B cell (primary cell): ENCODE data around the gene HEPACAM2. TPM values are rescaled to one million over a fixed set of nuclear protein-coding genes. Genes with fewer than 3 reads are reported as not detected.

ENCODE experiments used
- ATAC-seq: fragments of 200-7000 bp; cut with Tn5 transposase; one replicate; pipeline ENCODE4 v1.10.0; 2021; ENCODE audit warnings: low read depth, mild to moderate bottlenecking, moderate number of reproducible peaks, moderate library complexity
- CTCF ChIA-PET: fragments of 350-600 bp; sonication (Branson Sonifier 250); formaldehyde crosslinking; loops from one replicate; lab custom pipeline; 2021; ENCODE audit warnings: antibody characterized with exemption, inconsistent platforms; lab: Charles Lee
- POLR2A ChIA-PET: fragments of 350-600 bp; sonication (Branson Sonifier 250); formaldehyde crosslinking; loops from one replicate; lab custom pipeline; 2021; ENCODE audit warnings: antibody characterized with exemption; lab: Charles Lee
- DNase-seq: peaks from one replicate; pipeline ENCODE4 v3.0.0; 2013
- H2AFZ ChIP-seq: 2 replicates; pipeline ENCODE4 v1.6.1; 2012; ENCODE audit warnings: mild to moderate bottlenecking, low read depth, low read length; ENCODE audit not compliant: insufficient read depth, poor library complexity, severe bottlenecking
- H3K27ac ChIP-seq, 2 donors: 1 replicate in 1 of 2; 2 replicates in 1 of 2; pipeline ENCODE4 v1.5.1; 2012 to 2013; ENCODE audit warnings: low read length in 2 of 2, mild to moderate bottlenecking in 2 of 2, moderate library complexity in 1 of 2
- H3K27me3 ChIP-seq, 4 experiments: fragments of 200-600 bp in 1 of 4; sonication (generic) in 1 of 4; replicated peaks in 1 of 4; 1 replicate in 2 of 4; 2 replicates in 2 of 4; pipeline versions ENCODE4 v1.6.1 to v1.7.0; 2013 to 2016; ENCODE audit warnings: low read length in 3 of 4, mild to moderate bottlenecking in 2 of 4, mixed read lengths in 1 of 4, moderate library complexity in 1 of 4; ENCODE audit not compliant: insufficient read depth in 4 of 4, control insufficient read depth in 3 of 4; ENCODE audit errors: control extremely low read depth in 1 of 4
- H3K36me3 ChIP-seq, 2 experiments: replicated peaks in 1 of 2; 1 replicate in 1 of 2; 2 replicates in 1 of 2; pipeline versions ENCODE4 v1.6.1 to v1.7.1; 2013; ENCODE audit warnings: low read length in 1 of 2; ENCODE audit not compliant: insufficient read depth in 2 of 2, control insufficient read depth in 1 of 2; ENCODE audit errors: control extremely low read depth in 1 of 2, extremely low read depth in 1 of 2
- H3K4me1 ChIP-seq, 2 donors: fragments of 200-600 bp in 1 of 2; sonication (generic) in 1 of 2; 1 replicate in 1 of 2; 2 replicates in 1 of 2; pipeline versions ENCODE4 v1.5.1 to v1.6.1; 2013 to 2017; ENCODE audit warnings: low read length in 2 of 2; ENCODE audit not compliant: control insufficient read depth in 2 of 2, insufficient read depth in 2 of 2
- H3K4me2 ChIP-seq: replicated peaks from 2 replicates; pipeline ENCODE3; 2012; ENCODE audit warnings: mild to moderate bottlenecking, low read depth, low read length; ENCODE audit not compliant: poor library complexity, severe bottlenecking
- H3K4me3 ChIP-seq, 5 experiments: fragments of 200-600 bp in 1 of 5; sonication (generic) in 1 of 5; 1 replicate in 3 of 5; 2 replicates in 2 of 5; pipeline versions ENCODE4 v1.5.1 to v1.7.0; 2011 to 2016; ENCODE audit warnings: low read length in 4 of 5, mild to moderate bottlenecking in 4 of 5, low read depth in 2 of 5, control low read depth in 1 of 5, moderate library complexity in 1 of 5; ENCODE audit not compliant: insufficient read depth in 1 of 5; ENCODE audit errors: control extremely low read depth in 1 of 5, extremely low read depth in 1 of 5
- H3K79me2 ChIP-seq: fragments of 200-600 bp; sonication (generic); one replicate; pipeline ENCODE4 v1.6.0; 2016; ENCODE audit warnings: low read length; ENCODE audit not compliant: control insufficient read depth, insufficient read depth
- H3K9ac ChIP-seq: fragments of 200-600 bp; sonication (generic); 2 replicates; pipeline ENCODE4 v1.6.1; 2017; ENCODE audit warnings: mild to moderate bottlenecking, low read length, moderate library complexity
- H3K9me3 ChIP-seq, 3 donors: one replicate each; pipeline versions ENCODE4 v1.6.1 to v1.7.1; 2013; ENCODE audit warnings: low read length in 2 of 3; ENCODE audit not compliant: control insufficient read depth in 2 of 3, insufficient read depth in 1 of 3; ENCODE audit errors: control extremely low read depth in 1 of 3
- H4K20me1 ChIP-seq: 2 replicates; pipeline ENCODE4 v1.6.0; 2012; ENCODE audit warnings: mild to moderate bottlenecking, low read length; ENCODE audit not compliant: insufficient read depth, control insufficient read depth, poor library complexity, severe bottlenecking
- H3K27ac Mint-ChIP-seq: one replicate; pipeline ENCODE4 v1.8.0; 2021; ENCODE audit warnings: mixed read lengths
- H3K27me3 Mint-ChIP-seq: one replicate; pipeline ENCODE4 v1.8.0; 2021; ENCODE audit warnings: mixed read lengths
- H3K4me1 Mint-ChIP-seq: one replicate; pipeline ENCODE4 v1.8.0; 2021; ENCODE audit warnings: mixed read lengths
- H3K4me3 Mint-ChIP-seq: one replicate; pipeline ENCODE4 v1.8.0; 2021; ENCODE audit warnings: mixed read lengths
- H3K9me3 Mint-ChIP-seq: one replicate; pipeline ENCODE4 v1.8.0; 2022; ENCODE audit warnings: mixed read lengths; ENCODE audit not compliant: insufficient read depth
- CTCF ChIP-seq: fragments of 200-600 bp; IDR thresholded peaks from one replicate; pipeline ENCODE4 v1.8.0; 2022; ENCODE audit warnings: antibody characterized with exemption, mild to moderate bottlenecking
- EZH2 ChIP-seq: IDR thresholded peaks from 2 replicates; pipeline ENCODE4 v1.6.1; 2012; ENCODE audit warnings: borderline replicate concordance, low read depth, mild to moderate bottlenecking, moderate library complexity, low read length; ENCODE audit not compliant: insufficient read depth, poor library complexity, severe bottlenecking
- WGBS: methylation state at CpG from one replicate; pipeline ENCODE4 v1.1.5; 2013; ENCODE audit warnings: missing lambda C conversion rate; ENCODE audit not compliant: insufficient coverage; 5-methylcytosine and 5-hydroxymethylcytosine counted together
- intact Hi-C: fragments of 100-400 bp; cut with micrococcal nuclease; formaldehyde crosslinking; loops from one replicate; pipeline ENCODE4 v1.10.0; 2022
- polyA plus RNA-seq: library from polyadenylated mRNA; depleted of rRNA; stranded (reverse); fragments of >200 nt; gene quantifications from 2 replicates; pipeline ENCODE4 v1.2.3, GENCODE V29; 2012
- total RNA-seq, 2 donors: library from RNA; stranded (reverse); fragments of 120-200 nt in 1 of 2; gene quantifications; 1 replicate in 1 of 2; 2 replicates in 1 of 2; pipeline versions ENCODE4 v1.2.3 to v1.2.4, GENCODE V29; 2013 to 2022

Gene HEPACAM2
- total and polyA plus RNA-seq, 2 donors (not counting 1 experiment from before 2014, with no cell fraction given) = not detected

DNA sequence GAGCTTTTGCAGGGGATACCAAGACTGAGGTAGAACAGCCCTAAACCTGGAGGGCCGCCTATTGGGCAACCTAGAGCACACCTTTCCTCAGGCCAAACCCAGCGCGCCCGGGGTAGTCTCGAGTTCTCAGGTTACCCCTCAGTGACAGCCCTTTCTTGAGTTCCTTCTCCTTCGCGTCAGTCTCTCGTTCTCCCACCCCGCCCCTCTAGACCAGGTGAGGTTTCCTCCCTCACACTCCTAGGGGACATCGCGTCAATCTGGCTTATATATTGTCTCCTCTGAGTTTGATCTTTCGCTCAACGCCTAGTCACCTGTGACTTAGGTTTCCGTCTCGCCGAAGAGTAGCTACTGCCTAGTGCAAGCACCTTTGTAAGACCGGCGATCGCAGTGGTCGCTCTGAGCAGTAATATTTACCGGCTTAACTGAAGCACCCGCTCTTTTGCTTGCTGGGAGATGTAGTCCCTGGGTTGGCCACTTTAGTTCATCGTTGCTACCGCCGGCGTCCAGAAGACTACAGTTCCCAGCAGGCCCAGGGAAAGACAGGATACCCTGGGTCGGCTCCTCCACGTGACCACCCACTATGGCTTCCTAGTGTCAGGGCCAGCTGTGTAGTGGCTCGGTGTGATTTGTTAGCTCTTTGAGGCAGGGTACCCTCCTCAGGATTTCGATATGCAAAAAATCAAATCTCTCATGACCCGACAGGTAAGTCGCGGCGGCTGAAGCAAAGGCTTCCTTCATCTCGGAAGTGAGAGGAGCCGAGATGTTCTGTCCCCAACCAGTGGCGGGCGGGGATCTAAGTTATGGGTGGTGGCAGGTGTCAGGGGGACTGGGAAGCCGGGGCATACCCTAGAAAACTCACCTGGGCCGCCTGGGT is 5.8 kb upstream of the HEPACAM2 start, which contains the start of gene VPS50:
TSS of gene VPS50 (plus strand) at position 568 of the 874 bp plus-strand sequence. CDS start at position 670, 102 bp downstream.
- POLR2A ChIA-PET = interaction anchor here (0.7 kb wide), 1 partner anchor 114 kb away, joined by 3 read pairs; the partner anchor contains the start of gene SAMD9
- under 1% methylated on average over 38 of the region's 40 CpGs for WGBS
- Mint-ChIP-seq H3K9me3 (no peaks in the 10 kb centered on the region), H3K27me3 (no peaks in the 10 kb centered on the region), H3K27ac (peak within 1 kb of the TSS; percentile 94), H3K4me1 (peaks cover 25% of the 10 kb centered on the region), H3K4me3 (peak within 1 kb of the TSS; percentile 95)
- H3K36me3 ChIP-seq = no peaks in the 10 kb centered on the region
- peaks cover 41% of the 10 kb centered on the region for H3K79me2 ChIP-seq
- H3K4me1 ChIP-seq = peaks cover 14 to 15% of the 10 kb centered on the region in 2 donors
- intact Hi-C loops = loop anchor here (1.0 to 10.0 kb wide), 9 partner anchors 114 to 1425 kb away; partner anchors contain the start of genes AKAP9, ANKIB1, CASD1 and FAM133B
- CTCF ChIA-PET = interaction anchor here (1.2 to 4.3 kb wide), 4 partner anchors 10 to 703 kb away, joined by 4 to 23 read pairs (median 9); partner anchors contain the start of genes RBM48 and SAMD9
- peak within 1 kb of the TSS; percentile 75 to 98 (median 90) for H3K4me3 ChIP-seq
- no peak for TF ChIP-seq CTCF
- TF ChIP-seq EZH2 = no peak
- H3K9ac ChIP-seq = peak within 1 kb of the TSS; percentile 86
- H3K9me3 ChIP-seq = no peaks in the 10 kb centered on the region
- DNase-seq (peak; percentile 97), ATAC-seq (peak; percentile 98)
- H3K27ac ChIP-seq = peak within 1 kb of the TSS; percentile 81 to 90
- peak within 1 kb of the TSS; percentile 99 for H2AFZ ChIP-seq
- H3K4me2 ChIP-seq = peak within 1 kb of the TSS; percentile 88
- H4K20me1 ChIP-seq = peaks cover 6% of the 10 kb centered on the region
- H3K27me3 ChIP-seq = no peaks in the 10 kb centered on the region
